Forelimb muscle (tissue), 1 donor: ENCODE measurements around the gene SPDEF. TPM values are rescaled to one million over a fixed set of nuclear protein-coding genes. Genes with fewer than 3 reads are reported as not detected.

Source experiments
- DNase-seq: peaks from one replicate; pipeline ENCODE4 v3.0.0-alpha.2; 2013; ENCODE audit warnings: low read depth
- polyA plus RNA-seq: library from polyadenylated mRNA; unstranded; fragments of 120-200 nt; gene quantifications from one replicate; pipeline ENCODE4 v1.2.1, GENCODE V29; 2013; ENCODE audit not compliant: insufficient read length

SPDEF gene
- polyA plus RNA-seq, 1 donor = 0.14 TPM

GRCh38 chr6:34583861-34584604 is 27.9 kb upstream of the SPDEF start:
- DNase-seq = no peak

DNA sequence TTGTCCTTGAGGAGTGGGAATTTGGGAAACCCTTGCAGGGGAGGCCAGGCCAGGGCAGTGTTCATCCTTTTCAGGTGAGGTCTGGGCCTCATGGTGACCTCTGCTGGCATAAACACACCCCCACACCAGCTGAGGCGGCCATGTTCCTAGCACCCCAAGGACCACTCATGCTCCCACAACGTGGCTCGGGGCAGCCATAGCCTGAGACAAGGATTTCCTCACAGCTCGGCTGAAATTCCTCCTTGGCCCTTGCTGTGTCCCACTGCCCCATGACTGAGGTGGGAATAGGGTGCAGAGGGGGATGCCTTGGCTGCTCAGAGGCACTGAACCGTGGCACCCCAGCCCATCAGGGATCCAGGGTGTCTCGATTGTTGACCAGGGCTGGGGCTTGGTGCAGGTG is 27.3 kb upstream of the SPDEF start:
- no peak for DNase-seq

- no peak for DNase-seq
Measured at GRCh38 chr6:34581561-34581920, 25.4 kb upstream of the SPDEF start.

- DNase-seq = no peak
Measured at GRCh38 chr6:34580707-34581560, 24.8 kb upstream of the SPDEF start.

DNA sequence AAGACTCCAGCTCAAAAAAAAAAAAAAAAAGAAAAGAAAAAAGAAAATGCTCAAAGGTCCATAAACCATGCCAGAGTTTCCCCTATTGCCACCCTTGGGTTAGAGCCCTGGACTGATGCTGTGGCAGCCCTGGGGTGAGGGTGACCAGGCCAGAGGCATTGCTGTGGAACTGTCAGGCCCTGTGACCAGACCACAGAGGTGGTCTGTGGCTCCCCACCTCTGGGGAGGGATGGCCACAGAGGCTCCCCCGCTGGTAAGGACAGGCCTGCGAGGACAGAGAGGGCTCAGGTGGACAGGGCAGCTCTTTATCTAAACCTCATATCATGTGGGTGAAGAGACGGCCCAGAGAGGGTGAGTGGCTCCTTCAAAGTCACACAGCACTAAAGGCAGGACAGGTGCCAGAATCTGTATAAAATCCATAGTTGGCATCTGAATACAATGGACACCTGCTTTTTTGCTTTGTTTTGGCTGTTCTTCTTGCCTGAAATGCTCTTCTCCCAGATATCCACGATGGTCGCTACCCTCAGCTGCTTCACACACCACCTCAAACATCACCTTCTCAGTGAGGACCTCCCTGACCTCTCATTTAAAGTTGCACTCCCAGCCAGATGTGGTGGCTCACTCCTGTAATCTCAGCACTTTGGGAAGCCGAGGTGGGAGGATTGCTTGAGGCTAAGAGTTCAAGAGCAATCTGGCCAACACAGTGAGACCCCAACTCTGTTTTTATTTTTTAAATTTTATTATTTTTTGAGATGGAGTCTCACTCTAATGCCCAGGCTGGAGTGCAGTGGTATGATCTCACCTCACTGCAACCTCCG is 22.5 kb upstream of the SPDEF start:
- no peak for DNase-seq

- no peak for DNase-seq
Measured at GRCh38 chr6:34576286-34576955, 20.3 kb upstream of the SPDEF start.

DNA sequence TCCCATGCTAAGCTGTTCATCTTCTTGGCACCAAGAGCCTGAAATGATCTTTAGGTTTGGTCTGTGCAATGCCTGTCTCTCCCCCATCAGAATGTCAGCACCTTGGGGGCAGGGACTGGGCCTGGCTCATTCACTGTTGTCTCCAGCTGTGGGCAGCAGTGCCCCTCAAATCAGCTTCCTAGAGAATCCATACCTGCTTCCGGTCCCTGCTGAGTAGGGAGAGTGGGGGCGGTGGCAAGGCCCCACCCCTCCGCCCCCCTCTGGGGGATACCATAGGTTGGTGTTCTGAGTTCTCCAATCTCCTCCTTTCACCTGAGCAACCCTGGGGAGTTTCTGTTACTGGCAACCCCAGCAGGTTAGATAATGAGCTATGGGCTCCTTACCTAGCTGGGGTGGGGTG is 19.2 kb upstream of the SPDEF start:
- DNase-seq = no peak

DNA sequence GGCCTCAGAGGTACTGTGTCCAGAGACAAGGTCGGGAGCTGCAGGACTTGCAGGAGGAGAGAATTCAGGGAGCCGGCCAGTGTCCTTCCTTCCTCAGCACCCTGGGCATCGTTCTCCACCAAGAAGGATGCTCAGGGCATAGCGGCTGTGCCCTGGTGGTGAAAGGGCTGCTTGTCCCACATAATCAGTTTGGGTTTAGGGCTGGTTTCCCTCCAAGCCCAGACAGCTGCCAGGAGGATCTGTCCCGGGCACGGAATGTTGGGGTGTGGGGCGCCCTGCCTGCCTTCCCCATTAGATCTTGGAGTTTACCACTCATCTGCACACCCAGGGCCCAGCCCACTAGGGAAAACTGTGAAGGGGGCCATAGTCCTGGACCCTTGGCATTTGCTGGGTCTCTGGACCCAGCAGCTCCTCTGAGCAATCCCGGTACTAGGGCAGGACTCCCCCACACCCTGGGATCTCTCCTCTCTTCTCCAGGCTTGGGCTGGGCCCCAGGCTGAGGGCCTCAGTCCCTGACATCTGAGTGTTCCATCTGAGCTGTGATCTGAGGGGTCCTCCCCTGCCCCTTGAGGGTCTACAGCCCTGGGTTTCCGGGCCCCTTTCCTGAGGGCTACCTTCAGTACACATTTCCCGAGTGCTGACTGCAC is 18.6 kb upstream of the SPDEF start:
- no peak for DNase-seq

GRCh38 chr6:34573567-34574183 is 17.5 kb upstream of the SPDEF start:
- no peak for DNase-seq

DNA sequence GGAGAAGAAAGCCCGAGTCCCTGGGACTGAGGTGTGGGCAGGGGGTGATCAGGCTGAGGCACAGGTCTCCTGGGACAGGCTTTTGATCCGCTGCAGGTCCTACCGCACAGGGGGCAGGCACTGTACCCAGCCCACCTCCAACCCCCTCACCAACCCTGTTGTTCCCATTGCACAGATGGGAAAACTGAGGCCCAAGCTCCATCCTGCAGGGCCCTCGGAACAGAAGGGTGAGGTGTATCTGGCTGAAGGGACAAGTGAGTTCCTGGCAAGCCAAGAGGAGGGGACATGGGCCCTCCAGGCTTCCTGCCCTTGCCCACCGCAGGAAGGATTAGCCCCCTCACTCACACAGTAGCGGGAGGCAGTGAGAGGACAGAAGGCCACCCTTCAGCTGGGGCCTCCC is 16.5 kb upstream of the SPDEF start:
- DNase-seq = no peak

DNA sequence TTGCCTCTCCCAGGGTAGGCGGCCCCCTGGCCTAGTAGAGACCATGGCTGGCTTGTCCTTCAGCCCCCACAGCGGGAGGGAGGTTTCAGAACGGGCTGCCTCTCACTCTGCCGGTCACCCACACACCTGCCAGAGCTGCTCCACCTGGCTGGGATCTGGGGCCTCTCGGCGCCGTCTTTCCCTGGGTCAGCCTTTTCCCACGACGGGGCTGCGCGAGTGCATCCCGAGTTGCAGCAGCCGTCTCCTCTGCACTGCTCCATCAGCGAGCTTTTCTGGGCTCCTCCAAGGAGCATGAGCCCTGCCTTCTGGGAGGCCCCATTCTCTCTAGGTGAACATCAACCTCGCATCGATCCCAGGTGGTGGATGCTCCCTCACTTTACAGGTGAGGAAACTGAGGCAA is 15.9 kb upstream of the SPDEF start:
- DNase-seq = no peak

GRCh38 chr6:34571388-34571787 is 15.3 kb upstream of the SPDEF start:
- DNase-seq = no peak

- DNase-seq = no peak
Measured at GRCh38 chr6:34570066-34570833, 14.1 kb upstream of the SPDEF start.

- no peak for DNase-seq
Measured at GRCh38 chr6:34569361-34569973, 13.3 kb upstream of the SPDEF start.

GRCh38 chr6:34568341-34569201 is 12.4 kb upstream of the SPDEF start:
- DNase-seq = no peak

GRCh38 chr6:34566830-34567546 is 10.9 kb upstream of the SPDEF start:
- DNase-seq = no peak

- DNase-seq = no peak
Measured at GRCh38 chr6:34565722-34566137, 9.6 kb upstream of the SPDEF start.

- DNase-seq = no peak
Measured at GRCh38 chr6:34564181-34564580, 8.1 kb upstream of the SPDEF start.
